NCI-H146 (cell line): Measurements from ENCODE around the gene CCNYL1.
"Not testable (repeated sequence)": the region's sequence is repeated elsewhere in the genome, so short reads cannot be mapped to it uniquely, and the experiment has no call there.

Experiments used
- DNase-seq: peaks from one replicate; lab custom pipeline; 2025; lab: John Stamatoyannopoulos, UW

The CCNYL1 gene

GRCh38 chr2:207734636-207735512, 23.4 kb downstream of the CCNYL1 start:
- no peak for DNase-seq

- not testable (repeated sequence) for DNase-seq
Observed at GRCh38 chr2:207735513-207735859, 24.0 kb downstream of the CCNYL1 start.

GRCh38 chr2:207743514-207743913, 32.1 kb downstream of the CCNYL1 start:
- no peak for DNase-seq

DNA sequence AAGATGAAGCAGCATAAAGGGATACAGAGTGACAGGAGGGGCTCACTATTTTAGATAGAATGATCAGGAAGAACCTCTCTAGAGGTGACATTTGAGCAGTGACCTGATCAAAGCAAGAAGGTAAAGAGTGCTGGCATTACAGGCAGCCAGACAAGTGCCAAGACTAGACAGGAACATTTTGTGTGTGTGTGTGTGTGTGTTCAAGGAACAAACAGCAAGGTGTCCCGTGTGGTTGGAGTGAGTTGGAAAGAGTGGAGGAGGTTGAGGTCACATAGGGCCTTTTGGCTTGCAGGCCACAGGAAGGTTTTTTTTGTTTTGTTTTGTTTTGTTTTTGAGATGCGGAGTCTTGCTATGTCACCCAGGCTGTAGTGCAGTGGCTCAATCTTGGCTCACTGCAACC, 32.6 kb downstream of the CCNYL1 start:
- DNase-seq = no peak

DNA sequence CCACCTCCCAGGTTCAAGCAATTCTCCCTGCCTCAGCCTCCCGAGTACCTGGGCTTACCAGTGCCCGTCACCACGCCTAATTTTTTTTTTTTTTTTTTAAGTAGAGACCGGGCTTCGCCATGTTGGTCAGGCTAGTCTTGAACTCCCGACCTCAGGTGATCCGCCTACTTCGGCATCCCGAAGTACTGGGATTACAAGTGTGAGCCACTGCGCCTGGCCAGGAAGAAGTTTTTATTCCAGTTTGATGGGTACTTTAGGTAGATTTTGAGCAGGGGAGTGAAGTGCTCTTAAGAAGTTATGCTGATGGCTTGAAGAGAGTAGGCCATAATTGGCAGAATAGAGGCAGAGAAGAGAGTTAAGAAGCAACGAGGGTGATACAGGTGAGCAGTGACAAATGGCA, 33.0 kb downstream of the CCNYL1 start:
- DNase-seq = no peak

GRCh38 chr2:207746131-207746530, 34.7 kb downstream of the CCNYL1 start:
- peak; percentile 51 for DNase-seq

DNA sequence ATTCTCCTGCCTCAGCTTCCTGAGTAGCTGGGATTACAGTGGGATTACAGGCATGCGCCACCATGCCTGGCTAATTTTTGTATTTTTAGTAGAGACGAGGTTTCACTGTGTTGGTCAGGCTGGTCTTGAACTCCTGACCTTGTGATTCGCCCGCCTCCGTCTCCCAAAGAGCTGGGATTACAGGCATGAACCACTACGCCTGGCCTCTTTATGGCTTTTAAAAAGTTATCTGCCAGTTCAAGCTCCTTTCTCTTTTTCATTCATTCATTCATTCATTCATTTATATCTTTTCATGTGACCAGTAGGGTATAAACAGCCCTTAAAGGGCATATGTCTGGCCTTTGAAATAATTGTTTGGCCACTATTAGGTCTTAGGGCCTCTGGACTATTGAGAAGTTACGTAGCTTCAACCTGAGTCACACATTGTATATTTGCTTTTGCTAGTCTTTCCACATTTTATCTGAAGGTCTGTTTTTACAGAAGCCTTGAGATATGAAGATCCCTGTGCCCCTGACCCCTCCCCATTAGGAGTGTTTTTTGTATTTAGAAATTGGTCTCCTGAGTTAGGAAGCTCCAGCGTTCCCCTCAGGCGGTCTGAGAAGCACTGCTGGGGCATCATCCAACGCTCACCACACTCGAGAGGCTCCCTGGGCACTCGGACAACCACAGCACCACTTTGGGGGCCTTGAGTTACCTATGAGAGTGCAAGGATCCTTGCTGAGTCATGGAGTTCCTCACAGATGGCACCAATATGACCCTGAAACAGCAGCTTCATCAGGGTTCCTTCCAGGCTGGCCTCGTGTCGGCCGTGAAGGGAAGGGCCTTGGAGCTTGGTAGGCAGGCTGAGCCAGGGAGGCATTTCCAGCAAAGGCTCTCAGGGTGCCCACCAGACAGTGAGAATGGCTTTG, 36.5 kb downstream of the CCNYL1 start:
- DNase-seq = no peak

DNA sequence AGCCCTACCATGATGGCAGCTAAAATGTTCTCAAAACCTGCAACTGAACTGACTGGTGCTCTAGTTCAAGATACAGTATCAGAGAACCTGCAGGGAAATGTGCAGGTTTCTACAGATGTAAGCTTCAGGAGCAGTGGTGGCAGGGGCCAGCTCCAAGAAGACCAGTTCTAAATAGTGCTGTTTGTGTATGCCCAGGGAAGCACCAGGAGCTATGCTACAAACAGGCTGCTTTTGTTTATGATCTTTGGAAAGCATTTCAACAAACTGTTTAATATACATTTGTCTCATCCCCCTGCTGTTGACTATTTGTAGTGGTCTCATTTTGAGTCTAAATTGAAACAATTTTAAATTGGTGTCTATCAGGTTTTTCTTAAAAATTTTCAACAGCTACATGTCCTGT, 37.6 kb downstream of the CCNYL1 start:
- no peak for DNase-seq

GRCh38 chr2:207749873-207750272, 38.4 kb downstream of the CCNYL1 start:
- DNase-seq = no peak

DNA sequence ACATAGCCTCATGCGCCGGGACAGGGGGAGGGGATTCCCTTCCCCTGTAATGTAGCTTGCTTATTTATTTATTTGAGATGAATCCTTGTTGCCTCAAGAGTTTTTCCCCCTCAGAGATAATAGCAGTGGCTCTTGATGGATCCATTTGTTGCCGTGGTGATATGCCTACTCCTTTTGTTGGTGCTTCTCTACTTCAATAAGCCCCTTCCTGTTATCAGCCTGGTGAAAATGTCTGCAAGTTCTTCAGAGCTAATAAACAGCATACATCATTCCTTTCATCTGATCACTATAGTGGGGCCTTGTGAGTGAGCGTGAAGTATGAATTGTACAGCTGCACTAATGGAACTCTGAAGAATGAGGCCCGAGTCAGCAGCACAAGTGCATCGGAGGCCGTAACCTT, 38.9 kb downstream of the CCNYL1 start:
- peak; percentile 42 for DNase-seq

DNA sequence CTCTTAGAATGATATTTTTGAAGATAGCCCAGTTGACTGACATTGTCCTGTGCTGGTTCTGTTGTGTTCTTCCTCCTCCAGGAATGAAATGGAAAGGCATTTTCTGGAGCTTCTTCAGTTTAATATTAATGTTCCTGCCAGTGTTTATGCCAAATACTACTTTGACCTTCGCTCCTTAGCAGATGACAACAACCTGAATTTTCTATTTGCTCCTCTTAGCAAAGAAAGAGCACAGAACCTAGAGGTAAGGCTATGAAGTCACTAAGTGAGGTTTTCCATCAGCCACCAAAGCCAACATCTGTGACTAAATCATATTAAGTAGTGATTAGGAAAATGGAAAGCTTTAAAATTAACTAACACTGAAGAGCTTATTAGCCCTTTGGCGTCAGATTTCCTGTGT, 39.4 kb downstream of the CCNYL1 start:
- DNase-seq = no peak

DNA sequence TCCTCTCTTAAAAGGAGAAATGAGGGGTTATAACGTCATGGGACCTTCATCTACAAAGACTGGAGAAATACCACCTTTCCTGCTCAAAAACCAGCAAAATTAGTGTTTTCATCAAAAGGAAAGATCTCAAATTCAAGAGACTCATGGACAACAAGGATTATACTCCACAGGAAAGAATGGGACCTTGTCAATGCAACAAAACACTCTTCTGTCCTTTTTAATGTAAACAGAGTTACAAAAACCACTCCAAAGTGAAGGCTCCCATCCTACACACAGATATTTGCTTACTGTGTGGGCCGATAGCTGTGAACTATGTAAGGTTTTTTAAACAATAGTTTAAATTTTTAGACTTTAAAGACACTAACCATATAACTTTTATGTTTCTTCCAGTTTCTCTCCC, 42.2 kb downstream of the CCNYL1 start:
- not testable (repeated sequence) for DNase-seq

DNA sequence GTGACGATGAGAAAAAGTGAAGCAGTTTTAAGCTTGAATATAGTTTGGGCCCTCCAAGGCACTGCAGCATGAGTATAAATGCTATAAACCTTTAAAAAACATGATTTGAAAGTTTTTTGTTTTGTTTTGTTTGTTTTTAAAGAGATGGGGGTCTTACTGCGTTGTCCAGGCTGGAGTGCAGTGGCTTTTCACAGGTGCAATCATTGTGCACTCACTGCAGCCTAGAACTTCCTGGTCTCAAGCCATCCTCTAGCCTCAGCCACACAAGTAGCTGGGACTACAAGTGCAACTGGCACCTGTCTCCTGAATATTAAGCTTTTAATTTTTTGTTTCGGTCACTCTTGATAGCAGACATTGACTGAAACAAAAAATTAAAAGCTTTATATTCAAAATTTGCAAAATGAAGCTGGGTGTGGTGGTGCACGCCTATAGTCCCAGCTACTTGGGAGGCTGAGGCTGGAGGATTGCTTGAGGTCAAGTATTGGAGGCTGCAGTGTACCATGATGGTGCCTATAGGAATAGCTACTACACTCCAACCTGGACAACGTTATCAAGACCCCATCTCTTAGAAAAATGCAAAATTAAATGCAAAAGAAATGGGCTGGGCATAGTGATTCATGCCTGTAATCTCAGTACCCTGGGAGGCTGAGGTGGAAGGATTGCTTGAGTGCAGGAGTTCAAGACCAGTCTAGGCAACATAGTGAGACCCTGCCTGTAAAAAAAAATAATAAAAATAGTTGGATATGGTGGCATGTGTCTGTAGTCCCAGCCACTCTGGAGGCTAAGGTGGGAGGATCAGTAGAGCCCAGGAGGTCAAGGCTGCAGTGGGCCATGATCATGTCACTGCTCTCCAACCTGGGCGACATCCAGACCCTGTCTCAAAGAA, 43.3 kb downstream of the CCNYL1 start:
- DNase-seq = no peak

DNA sequence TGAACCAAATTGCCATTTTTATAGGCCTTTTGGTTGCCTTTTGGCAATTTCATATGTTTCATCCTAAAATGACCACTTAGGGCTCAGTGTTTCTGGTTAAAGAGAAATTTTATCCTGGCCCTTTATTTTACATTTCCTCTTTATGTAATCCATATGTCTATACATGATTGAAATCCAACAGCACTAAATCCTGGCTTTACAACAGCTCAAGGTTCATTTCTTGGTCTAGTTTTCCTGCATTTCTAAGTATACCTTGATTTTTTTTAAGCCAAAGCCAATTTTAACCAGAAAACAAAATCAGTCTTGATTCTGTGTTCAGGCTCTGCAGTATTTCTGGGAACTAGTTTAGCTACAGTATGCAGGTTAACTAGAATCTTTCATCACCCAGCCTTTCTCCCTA, 46.6 kb downstream of the CCNYL1 start:
- DNase-seq = no peak

DNA sequence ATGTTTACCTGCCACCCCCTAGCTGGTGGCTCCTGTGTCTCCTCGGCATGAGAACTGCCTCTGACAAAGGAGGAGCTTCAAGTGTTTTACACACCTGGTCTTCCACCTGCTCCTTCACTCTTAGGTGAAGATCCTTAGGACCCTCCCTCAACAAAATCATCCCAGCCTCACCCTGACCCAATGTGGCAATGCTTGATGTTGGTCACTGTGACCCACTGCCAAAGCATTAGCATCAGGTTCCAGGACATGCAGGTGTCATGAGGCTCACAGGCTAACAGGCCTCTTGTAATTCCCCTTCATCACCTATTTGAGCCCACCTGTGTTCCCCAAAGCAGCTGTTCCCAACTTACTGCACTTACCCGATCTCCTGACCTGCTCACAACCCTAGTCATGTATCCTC, 48.5 kb downstream of the CCNYL1 start:
- no peak for DNase-seq

DNA sequence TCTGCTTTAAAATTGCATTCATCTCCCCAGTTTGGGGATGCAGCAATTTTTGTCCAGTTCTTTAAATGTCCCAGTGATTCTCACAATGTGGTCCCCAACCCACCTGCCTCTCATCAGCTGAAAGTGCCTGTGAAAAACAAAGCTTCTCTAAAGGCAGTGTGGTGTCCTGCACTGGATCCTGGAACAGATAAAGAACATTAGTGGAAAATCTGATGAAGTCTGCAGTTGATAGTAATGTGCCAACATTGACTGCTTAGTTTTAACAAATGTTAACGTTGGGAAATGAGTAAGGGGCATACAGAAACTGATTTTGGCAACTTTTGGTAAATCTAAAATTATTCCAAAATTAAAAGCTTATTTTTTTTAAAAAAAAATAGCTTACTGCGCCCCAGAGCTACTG, 49.0 kb downstream of the CCNYL1 start:
- DNase-seq = no peak

GRCh38 chr2:207761426-207761825, 50.0 kb downstream of the CCNYL1 start:
- not testable (repeated sequence) for DNase-seq

- no peak for DNase-seq
Observed at GRCh38 chr2:207762146-207762545, 50.7 kb downstream of the CCNYL1 start.

- no peak for DNase-seq
Observed at GRCh38 chr2:207763303-207763917, 52.0 kb downstream of the CCNYL1 start.

- no peak for DNase-seq
Observed at GRCh38 chr2:207764096-207764630, 52.7 kb downstream of the CCNYL1 start.

- peak; percentile 15 for DNase-seq
Observed at GRCh38 chr2:207765547-207765946, 54.1 kb downstream of the CCNYL1 start.
